ENCODE results near the gene SCYGR5. TPM values are rescaled to one million over a fixed set of nuclear protein-coding genes. Genes with fewer than 3 reads are reported as not detected.
A peak's percentile ranks its signal among the peaks of the same experiment; 100 is the strongest.

SCYGR5 gene
- total RNA-seq, 1 donor from 2014 or later: not detected

DNA sequence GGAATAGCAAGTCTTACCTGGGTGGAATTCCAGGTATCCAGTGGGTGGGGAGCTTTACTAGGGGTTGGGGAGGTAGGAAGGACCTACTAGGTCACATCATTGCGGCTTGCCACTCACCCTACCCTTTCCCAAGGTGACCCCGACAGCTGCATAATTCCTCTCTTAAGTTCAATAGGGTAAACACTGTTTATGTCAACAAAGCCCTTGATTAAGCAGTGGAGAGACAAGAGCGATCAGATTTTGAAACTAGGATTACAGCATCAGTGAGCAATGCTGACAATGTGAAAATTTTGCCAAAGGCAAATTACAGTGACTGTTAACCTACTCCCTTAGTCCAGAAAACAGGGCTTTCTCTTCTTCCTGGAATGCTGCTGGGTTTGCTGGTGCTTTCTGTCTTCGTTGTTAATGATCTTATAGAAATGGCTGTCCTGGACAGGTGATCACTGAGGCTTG lies 36.7 kb downstream of the SCYGR5 start:
- intact Hi-C loops (cut with DNase I): no loop called here
- Histone ChIP-seq H3K36me3 (no peaks in the 10 kb centered on the region), H3K4me1 (peaks cover 12% of the 10 kb centered on the region), H3K9me3 (no peaks in the 10 kb centered on the region), H3K27ac (peak overlapping the region; percentile 53), H3K4me3 (no peak overlapping the region), H3K27me3 (no peaks in the 10 kb centered on the region)
- TF ChIP-seq, protein P1, sequence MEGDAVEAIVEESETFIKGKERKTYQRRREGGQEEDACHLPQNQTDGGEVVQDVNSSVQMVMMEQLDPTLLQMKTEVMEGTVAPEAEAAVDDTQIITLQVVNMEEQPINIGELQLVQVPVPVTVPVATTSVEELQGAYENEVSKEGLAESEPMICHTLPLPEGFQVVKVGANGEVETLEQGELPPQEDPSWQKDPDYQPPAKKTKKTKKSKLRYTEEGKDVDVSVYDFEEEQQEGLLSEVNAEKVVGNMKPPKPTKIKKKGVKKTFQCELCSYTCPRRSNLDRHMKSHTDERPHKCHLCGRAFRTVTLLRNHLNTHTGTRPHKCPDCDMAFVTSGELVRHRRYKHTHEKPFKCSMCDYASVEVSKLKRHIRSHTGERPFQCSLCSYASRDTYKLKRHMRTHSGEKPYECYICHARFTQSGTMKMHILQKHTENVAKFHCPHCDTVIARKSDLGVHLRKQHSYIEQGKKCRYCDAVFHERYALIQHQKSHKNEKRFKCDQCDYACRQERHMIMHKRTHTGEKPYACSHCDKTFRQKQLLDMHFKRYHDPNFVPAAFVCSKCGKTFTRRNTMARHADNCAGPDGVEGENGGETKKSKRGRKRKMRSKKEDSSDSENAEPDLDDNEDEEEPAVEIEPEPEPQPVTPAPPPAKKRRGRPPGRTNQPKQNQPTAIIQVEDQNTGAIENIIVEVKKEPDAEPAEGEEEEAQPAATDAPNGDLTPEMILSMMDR (IDR thresholded peaks at IDR 0.05): no peak
- peak; percentile 90 for ATAC-seq
- no peak for DNase-seq

DNA sequence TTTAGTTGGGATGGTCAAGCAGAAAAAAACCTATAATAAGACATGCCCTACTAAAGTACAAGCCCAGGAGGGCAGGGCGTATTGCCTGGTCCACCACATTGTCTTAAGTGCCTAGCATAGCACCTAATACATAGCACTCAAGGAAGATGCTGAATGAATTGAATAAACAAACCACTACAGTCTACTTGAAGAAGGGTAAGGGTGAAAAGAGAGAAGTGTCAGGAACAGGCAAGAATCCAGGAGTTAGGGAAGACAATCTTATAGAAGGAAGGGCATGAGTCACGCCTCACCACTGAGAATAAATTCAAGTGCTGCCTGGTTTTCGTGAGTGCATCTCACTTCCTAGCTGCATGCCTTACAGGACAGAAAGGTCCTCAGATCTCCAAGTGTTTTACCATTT lies 37.4 kb downstream of the SCYGR5 start:
- Histone ChIP-seq H3K36me3 (no peaks in the 10 kb centered on the region), H3K4me1 (peaks cover 12% of the 10 kb centered on the region), H3K4me3 (no peak overlapping the region), H3K27me3 (no peaks in the 10 kb centered on the region), H3K27ac (peak overlapping the region; percentile 53), H3K9me3 (no peaks in the 10 kb centered on the region)
- TF ChIP-seq, protein P1 (IDR thresholded peaks at IDR 0.05): no peak
- peak; percentile 62 for ATAC-seq
- DNase-seq: no peak
- intact Hi-C loops (cut with DNase I): no loop called here

DNA sequence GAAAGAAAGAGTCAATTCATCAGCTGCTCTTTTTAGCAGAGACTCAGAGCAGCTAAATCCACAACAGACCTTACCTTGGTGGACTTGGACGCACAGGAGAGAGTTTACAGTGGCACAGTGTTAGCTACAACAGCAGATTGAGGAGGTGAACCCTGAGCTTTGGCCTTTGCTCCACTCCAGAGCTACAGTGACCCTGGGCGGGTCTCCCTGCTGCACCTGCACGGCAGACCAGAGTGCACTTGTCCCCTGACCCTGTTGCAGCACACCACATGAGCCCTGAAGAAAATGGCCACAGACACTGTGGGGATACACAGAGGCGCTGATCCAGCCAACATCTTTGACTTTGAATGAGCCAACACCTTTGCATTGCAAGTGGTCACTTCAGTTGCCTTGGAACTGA lies 40.3 kb downstream of the SCYGR5 start:
- Histone ChIP-seq H3K27ac (no peak overlapping the region), H3K36me3 (no peaks in the 10 kb centered on the region), H3K9me3 (no peaks in the 10 kb centered on the region), H3K4me1 (peaks cover 12% of the 10 kb centered on the region), H3K4me3 (no peak overlapping the region), H3K27me3 (no peaks in the 10 kb centered on the region)
- intact Hi-C loops (cut with DNase I): no loop called here
- DNase-seq (no peak), ATAC-seq (no peak)
- TF ChIP-seq, protein P1 (IDR thresholded peaks at IDR 0.05): no peak

DNA sequence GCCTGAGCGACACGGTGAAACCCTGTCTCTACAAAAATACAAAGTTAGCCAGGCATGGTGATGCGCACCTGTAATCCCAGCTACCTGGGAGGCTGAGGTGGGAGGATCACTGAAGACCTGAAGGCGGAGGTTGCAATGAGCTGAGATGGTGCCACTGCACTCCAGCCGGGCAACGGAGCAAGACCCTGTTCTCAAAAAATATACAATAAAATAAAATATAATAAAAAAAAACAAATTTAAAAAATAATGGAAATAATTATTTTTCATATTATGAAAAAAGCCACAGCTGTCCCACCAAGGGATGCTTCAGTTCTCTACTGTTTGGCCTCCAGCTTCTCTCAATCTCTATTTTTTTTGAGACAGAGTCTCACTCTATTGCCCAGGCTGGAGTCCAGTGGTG lies 40.8 kb downstream of the SCYGR5 start:
- TF ChIP-seq, protein P1 (IDR thresholded peaks at IDR 0.05): no peak
- DNase-seq: no peak
- no peak overlapping the region for H3K4me3 ChIP-seq
- H3K36me3 ChIP-seq: no peaks in the 10 kb centered on the region
- no peaks in the 10 kb centered on the region for H3K27me3 ChIP-seq
- no peak for ATAC-seq
- H3K9me3 ChIP-seq: no peaks in the 10 kb centered on the region
- no peak overlapping the region for H3K27ac ChIP-seq
- peaks cover 12% of the 10 kb centered on the region for H3K4me1 ChIP-seq
- intact Hi-C loops (cut with DNase I): no loop called here

DNA sequence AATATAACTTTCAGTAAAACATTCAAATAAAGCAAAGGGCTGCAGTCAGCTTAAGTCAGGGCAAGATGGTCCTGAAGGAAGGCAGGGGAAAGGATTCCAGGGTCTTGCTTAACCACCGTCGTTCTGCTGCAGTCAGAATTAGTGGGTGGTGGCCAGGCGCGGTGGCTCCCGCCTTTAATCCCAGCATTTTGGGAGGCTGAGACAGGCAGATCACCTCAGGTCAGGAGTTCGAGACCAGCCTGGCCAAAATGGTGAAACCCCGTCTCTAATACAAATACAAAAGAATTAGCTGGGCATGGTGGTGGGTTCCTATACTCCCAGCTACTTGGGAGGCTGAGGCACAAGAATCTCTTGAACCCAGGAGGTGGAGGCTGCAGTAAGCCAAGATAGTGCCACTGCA lies 44.4 kb downstream of the SCYGR5 start:
- no peaks in the 10 kb centered on the region for H3K27me3 ChIP-seq
- no peaks in the 10 kb centered on the region for H3K4me1 ChIP-seq
- ATAC-seq (no peak), DNase-seq (no peak)
- intact Hi-C loops (cut with DNase I): no loop called here
- H3K36me3 ChIP-seq: no peaks in the 10 kb centered on the region
- H3K4me3 ChIP-seq: no peak overlapping the region
- TF ChIP-seq, protein P1 (IDR thresholded peaks at IDR 0.05): no peak
- H3K9me3 ChIP-seq: no peaks in the 10 kb centered on the region
- H3K27ac ChIP-seq: no peak overlapping the region

DNA sequence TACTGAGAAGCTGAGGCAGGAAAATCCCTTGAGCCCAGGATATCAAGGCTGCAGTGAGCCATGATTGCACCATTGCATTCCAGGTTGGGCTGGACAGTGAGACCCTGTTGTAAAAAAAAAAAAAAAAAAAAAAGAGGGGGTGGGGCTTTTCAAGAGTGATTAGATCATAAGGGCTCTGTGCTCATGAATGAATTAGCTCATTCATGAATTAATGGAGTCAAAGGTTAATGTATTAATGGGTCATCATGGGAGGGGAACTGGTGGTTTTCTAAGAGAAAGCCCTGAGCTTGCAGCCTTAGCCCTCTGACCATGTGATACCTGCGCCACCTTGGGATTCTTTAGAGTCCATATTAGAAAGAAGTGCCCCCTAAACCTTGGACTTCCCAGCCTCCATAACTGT lies 46.7 kb downstream of the SCYGR5 start:
- Histone ChIP-seq H3K4me3 (no peak overlapping the region), H3K4me1 (no peaks in the 10 kb centered on the region), H3K36me3 (no peaks in the 10 kb centered on the region), H3K9me3 (no peaks in the 10 kb centered on the region), H3K27me3 (no peaks in the 10 kb centered on the region), H3K27ac (no peak overlapping the region)
- ATAC-seq (no peak), DNase-seq (no peak)
- TF ChIP-seq, protein P1 (IDR thresholded peaks at IDR 0.05): no peak
- intact Hi-C loops (cut with DNase I): no loop called here
